HG03521 (cell line): ENCODE results near the gene PCYOX1L.

Experiments used
- ATAC-seq: cut with Tn5 transposase; IDR thresholded peaks from one replicate; pipeline ENCODE4 v1.9.1; 2021; ENCODE audit warnings: mild to moderate bottlenecking, moderate library complexity; ENCODE audit not compliant: unreplicated experiment

PCYOX1L gene

DNA sequence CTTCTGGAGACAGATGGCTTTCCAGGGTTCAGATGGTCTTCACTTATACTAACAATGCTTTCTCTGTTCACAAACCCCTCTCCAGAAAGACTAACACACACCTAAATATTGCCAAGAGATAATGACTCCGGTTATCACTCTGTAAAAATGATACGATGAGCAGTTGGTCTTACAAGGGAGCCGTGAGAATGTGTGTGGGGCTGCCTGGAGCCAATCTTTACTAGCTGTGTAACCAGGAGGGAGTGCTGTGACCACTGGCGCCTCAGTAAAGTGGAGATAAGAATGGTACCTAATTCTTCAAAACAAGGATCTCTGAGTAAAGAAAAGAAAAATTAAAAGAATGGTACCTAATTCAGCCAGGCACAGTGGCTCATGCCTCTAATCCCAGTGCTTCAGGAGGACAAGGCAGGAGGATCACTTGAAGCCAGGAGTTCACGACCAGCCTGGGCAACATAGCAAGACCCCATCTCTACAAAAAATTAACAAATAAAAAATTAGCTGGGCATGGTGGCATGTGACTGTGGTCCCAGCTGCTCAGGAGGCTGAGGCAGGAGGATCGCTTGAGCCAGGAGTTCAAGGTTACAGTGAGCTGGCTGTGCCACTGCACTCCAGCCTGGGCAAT lies 61.2 kb downstream of the PCYOX1L start:
- no peak for ATAC-seq
